ENCODE results near the gene PRSS57.
"Not testable (repeated sequence)": the region's sequence is repeated elsewhere in the genome, so short reads cannot be mapped to it uniquely, and the experiment has no call there.

Gene PRSS57
- 0.20 to 5.2 reads per million in 2 donors for total RNA-seq

DNA sequence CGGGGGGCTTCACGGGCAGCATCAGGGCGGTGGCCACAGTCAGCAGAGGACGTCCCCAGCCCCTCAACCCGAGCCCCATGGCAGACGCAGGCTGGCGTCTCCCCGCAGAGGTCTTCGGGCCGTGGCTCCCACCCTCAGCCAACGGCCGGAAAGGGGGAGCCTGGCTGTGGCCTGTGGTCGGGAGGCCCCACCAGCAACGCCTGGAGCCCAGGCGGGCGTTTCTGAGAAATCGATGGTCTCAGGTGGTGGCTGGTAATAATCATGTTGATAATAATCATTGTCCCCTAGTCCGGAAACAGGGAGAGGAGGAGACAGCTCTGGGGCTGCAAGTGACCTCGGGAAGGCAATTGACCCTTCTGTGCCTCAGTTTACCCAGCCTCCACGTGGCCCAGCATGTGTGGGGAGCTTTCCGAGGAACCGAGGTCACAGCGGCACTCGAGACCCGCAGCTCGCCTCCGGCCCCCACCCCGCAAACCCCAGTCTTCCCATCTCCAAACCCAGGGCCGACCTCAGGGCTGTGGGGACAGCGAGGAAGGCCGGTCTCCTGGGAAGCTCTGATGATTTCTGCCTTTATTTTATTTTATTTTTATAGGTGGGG, at the start of gene PRSS57:
PRSS57 (minus strand) TSS at position 101 of the 598 bp plus-strand sequence; CDS start at position 79, 22 bp downstream.
- no peak for DNase-seq

DNA sequence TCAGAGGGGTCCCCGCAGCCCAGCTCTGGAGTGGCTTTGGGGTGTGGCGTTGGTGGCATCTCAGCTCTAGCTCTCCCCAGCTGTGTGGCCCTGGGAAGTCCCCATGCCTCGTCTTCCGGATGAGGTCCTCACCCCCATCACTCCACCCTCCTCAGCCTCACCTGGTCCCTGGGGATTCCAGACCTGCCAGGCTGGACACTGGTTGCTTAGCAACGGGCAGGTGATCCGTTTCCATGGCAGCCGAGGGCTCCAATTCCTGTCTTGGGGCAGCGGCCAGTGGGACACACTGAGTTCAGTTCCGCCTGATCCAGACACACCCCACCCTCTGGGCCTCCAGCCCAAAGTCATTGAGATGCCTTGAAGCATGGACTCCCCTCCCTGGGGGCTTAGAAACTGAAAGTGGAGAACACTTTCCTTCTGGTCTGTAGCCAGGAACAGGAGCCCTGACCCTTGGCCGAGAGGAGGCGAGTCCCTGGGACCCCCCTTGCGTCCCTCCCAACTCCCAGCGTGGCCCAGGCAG, 48.0 kb upstream of the PRSS57 start:
- no peak for DNase-seq

DNA sequence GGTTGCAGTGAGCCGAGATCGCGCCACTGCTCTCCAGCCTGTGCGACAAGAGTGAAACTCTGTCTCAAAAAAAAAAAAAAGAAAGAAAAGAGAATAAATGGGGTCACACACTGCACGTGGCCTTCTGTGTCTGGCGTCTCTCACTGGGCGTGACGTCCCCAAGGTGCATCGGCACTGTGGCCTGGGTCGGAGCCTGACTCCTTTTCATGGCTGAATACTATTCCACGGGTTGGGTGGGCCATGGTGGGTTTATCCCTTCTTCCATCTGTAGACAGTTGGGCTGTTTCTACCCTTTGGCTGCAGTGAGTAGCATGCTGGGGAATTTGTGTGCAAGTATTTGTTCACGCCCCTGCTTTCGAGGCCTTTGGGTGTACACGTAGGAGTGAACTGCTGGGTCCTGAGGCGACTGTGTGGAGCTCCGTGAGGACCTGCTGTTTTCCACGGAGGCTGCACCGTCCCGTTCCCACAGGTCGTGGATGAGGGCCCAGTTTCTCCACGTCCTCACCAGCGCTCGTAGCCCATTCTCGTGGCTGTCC, 47.4 kb upstream of the PRSS57 start:
- DNase-seq, result no peak

GRCh38 chr19:741506-742131, 46.4 kb upstream of the PRSS57 start:
- no peak for DNase-seq

DNA sequence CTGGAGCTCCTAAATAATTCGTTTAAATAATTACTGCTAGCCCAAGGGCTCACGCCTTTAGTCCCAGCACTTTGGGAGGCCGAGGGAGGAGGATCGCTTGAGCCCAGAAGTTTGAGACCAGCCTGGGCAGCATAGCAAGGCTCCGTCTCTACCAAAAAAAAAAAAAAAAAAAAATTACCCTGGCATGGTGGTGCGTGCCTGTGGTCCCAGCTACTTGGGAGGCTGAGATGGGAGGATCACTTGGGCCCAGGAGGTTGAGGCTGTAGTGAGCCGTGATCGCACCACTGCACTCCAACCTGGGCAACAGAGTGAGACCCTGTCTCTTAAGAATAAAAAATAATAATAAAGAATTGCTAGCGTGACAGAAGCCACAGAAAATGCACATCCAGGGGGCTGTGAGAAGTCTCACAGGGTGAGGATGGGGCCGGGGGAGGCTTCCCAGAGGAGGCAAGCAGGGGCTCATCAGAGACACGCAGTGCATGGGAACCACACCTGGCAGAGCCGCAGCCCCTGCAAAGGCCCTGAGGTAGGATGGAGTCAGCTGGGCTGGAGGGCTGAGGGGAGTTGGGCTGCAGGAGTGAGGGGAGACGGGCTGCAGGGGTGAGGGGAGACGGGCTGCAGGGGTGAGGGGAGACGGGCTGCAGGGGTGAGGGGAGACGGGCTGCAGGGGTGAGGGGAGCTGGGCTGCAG, 45.7 kb upstream of the PRSS57 start:
- not testable (repeated sequence) for DNase-seq

DNA sequence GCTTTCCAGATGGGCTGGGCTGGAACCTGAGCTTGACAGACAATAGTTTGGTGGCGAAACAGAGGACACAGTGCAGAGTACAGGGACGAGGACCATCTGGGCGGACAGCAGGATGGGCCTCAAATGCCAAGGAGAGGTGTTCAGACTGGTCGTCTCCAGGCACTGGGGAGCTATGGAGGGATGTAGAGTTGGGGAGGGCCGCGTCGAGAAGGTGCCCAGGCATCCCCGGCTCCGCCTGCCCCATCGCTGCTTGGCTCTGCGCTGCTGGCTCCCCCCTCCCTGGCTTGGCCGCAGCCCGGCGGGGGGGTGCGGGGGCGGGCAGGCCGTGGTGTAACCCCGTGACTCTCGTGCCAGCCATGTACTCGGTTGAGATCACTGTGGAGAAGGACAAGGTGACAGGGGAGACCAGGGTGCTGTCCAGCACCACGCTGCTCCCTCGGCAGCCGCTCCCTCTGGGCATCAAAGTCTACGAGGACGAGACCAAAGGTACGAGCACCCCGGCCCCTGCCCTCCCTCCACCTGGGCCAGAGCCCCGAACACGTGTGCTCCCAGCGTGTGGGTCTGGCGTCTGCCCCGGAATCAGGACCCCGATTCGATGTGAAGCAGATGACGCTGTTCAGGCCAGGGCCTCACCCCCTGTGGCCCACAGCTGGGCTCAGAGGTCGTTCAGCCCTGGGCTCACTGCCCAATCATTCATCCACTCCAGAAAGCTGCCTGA, 44.9 kb upstream of the PRSS57 start:
- DNase-seq, result no peak

GRCh38 chr19:738509-739128, 43.4 kb upstream of the PRSS57 start:
- DNase-seq, result no peak

- DNase-seq, result no peak
Measured at GRCh38 chr19:737591-738093, 42.4 kb upstream of the PRSS57 start.

GRCh38 chr19:736125-736524, 40.9 kb upstream of the PRSS57 start:
- no peak for DNase-seq

- no peak for DNase-seq
Measured at GRCh38 chr19:734716-735115, 39.5 kb upstream of the PRSS57 start.

DNA sequence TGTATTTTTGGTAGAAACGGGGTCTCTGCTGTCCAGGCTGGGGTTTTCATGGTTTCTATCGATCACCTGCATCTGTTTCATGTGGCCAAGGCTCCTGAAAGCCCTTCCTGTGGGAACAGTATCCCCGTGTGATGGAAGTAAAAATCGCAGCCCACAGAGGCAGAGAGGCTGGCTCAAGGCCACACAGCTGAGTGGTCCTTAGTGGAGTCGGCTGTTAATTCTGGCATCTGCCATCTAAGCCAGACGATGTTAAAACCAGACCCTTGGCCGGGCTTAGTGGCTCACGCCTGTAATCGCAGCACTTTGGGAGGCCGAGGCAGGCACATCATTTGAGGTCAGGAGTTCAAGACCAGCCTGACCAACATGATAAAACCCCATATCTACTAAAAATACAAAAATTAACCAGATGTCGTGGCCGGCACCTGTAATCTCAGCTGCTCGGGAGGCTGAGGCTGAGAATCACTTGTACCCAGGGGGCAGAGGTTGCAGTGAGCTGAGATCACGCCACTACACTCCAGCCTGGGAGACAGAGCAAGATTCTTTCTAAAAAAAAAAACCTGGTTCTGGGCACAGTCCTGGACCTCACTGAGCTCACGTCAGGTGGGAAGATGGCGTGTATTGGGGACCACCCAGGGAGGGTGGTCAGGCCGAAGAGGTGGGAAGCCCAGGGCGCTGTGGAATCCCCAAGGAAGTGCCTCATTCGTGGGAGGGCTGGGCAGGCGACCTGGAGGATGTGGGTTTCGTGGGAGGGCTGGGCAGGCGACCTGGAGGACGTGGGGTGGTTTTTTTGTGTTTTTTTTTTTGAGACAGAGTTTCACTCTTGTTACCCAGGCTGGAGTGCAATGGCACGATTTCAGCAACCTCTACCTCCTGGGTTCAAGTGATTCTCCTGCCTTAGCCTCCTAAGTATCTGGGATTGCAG, 37.2 kb upstream of the PRSS57 start:
- DNase-seq, result no peak

- no peak for DNase-seq
Measured at GRCh38 chr19:731000-731399, 35.7 kb upstream of the PRSS57 start.

GRCh38 chr19:729965-730668, 34.9 kb upstream of the PRSS57 start:
- no peak for DNase-seq

DNA sequence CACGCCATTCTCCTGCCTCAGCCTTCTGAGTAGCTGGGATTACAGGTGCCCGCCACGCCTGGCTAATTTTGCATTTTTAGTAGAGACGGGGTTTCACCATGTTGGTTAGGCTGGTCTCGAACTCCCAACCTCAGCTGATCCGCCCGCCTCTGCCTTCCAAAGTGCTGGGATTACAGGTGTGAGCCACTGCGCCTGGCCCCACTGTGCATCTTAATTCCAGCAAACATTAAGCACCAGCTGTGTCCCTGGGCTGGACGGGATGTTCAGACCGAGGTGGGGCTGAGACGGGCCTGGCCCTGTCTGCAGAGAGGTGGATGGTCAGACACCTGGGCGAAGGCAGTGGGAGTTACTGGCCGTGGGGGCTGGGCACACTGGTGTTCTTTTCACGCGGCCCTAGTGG, 34.3 kb upstream of the PRSS57 start:
- not testable (repeated sequence) for DNase-seq

GRCh38 chr19:728011-728410, 32.8 kb upstream of the PRSS57 start:
- DNase-seq, result no peak

DNA sequence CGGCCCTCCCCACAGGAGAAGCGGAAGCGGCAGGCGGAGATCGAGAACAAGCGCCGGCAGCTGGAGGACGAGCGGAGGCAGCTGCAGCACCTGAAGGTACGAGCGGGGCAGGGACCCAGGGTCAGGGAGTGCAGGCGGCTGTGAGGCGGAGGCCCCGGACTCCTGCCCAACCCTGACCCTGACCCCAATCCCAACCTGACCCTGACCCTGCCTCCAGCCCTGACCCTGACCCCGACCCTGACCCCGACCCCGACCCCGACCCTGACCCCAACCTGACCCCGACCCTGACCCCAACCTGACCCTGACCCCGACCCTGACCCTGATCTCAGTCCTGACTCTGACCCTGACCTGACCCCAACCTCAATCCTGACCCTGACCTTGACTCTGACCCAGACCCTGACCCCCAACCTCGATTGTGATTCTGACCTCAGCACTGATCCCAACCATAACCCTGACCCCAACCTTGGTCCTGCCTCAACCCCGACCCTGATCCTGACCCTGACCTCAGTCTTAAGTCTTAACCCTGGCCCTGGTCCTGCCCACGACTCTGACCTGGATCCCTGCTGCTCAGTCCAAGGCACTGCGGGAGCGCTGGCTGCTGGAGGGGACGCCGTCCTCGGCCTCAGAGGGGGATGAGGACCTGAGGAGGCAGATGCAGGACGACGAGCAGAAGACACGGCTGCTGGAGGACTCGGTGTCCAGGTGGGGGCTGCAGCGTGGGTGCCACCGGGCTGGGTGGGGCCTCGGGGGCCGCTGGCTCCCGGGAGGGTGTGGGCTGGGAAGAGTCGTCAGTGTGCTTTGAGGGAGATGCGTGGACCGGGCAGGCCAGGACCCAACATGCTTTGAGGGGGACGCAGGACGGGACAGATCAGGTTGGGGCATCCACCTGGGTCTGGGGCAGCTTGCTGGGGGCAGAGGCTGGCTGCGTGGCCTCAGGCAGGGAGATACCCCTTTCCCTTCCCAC, 32.0 kb upstream of the PRSS57 start:
- no peak for DNase-seq

GRCh38 chr19:725461-726089, 30.3 kb upstream of the PRSS57 start:
- DNase-seq, result no peak

- DNase-seq, result no peak
Measured at GRCh38 chr19:723714-724113, 28.5 kb upstream of the PRSS57 start.

DNA sequence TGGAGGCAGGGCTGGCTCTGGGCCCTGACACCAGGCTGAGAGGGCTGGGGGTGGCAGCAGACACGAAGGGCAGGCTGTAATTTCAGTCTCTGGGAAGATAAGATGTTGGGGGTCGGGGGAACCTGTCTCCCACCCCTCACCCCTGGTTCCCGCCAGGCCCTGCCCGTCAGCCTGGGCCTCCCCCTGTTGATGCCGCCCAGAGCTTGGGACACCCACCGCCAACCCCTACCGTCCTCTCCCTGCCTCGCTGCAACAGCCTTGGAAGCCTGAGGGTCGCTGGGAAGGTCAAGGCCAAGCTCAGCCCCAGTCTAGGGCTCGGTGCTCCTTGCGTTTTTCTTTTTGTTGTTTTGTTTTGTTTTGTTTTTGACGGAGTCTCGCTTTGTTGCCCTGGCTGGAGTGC, 28.0 kb upstream of the PRSS57 start:
- no peak for DNase-seq

Measured in activated gamma-delta T cell (primary cell).